Peyer's patch (tissue), 4 donors: ENCODE measurements around the gene PRADC1.

Experiments
- POLR2A ChIP-seq, 2 donors: fragments of 450-650 bp; IDR thresholded peaks; one replicate each; pipeline ENCODE4 v1.5.1; 2017; ENCODE audit warnings: antibody characterized with exemption in 2 of 2, mild to moderate bottlenecking in 2 of 2, moderate library complexity in 2 of 2
- TF ChIP-seq, protein P1 (sequence below), 6 experiments: fragments of 450-650 bp in 4 of 6; fragments of 200-600 bp in 2 of 6; sonication (generic) in 1 of 6; IDR thresholded peaks; one replicate each; pipeline ENCODE4 v1.5.1; 2017 to 2019; ENCODE audit warnings: antibody characterized with exemption in 6 of 6, mild to moderate bottlenecking in 3 of 6, moderate library complexity in 1 of 6

- TF ChIP-seq, protein P1, sequence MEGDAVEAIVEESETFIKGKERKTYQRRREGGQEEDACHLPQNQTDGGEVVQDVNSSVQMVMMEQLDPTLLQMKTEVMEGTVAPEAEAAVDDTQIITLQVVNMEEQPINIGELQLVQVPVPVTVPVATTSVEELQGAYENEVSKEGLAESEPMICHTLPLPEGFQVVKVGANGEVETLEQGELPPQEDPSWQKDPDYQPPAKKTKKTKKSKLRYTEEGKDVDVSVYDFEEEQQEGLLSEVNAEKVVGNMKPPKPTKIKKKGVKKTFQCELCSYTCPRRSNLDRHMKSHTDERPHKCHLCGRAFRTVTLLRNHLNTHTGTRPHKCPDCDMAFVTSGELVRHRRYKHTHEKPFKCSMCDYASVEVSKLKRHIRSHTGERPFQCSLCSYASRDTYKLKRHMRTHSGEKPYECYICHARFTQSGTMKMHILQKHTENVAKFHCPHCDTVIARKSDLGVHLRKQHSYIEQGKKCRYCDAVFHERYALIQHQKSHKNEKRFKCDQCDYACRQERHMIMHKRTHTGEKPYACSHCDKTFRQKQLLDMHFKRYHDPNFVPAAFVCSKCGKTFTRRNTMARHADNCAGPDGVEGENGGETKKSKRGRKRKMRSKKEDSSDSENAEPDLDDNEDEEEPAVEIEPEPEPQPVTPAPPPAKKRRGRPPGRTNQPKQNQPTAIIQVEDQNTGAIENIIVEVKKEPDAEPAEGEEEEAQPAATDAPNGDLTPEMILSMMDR (IDR thresholded peaks at IDR 0.05) = no peak
- no peak for TF ChIP-seq POLR2A (IDR thresholded peaks at IDR 0.05)
Observed at GRCh38 chr2:73265298-73266060, 32.4 kb upstream of the PRADC1 start.
